ENCODE results near the gene EFNB3. TPM values are rescaled to one million over a fixed set of nuclear protein-coding genes. Genes with fewer than 3 reads are reported as not detected.

Gene EFNB3
- total and polyA plus RNA-seq, 2 of the 4 experiments (the other 2 are of a cell fraction) = 0.54 to 2.0 TPM

- ChIA-PET POLR2A (ENCODE audit: unreplicated experiment) (no interaction called here), CTCF (no interaction called here)
- Histone ChIP-seq H3K27ac (ENCODE audit: insufficient read depth, low read length) (no peak overlapping the region), H2AFZ (replicated peaks; ENCODE audit: low read length, poor library complexity) (no peak overlapping the region), H3K4me3 (ENCODE audit: insufficient read depth, low read depth, low read length) (no peak overlapping the region), H3K4ac (ENCODE audit: low read depth, low read length) (no peak overlapping the region), H4K8ac (ENCODE audit: low read depth in 2 of 2, low read length in 2 of 2) (no peak overlapping the region), H3K36me3 (ENCODE audit: control insufficient read depth, insufficient read depth, low read length) (peaks cover 41% of the 10 kb centered on the region), H2AK5ac (ENCODE audit: low read depth, low read length) (no peak overlapping the region), H2BK5ac (ENCODE audit: low read depth, low read length, poor library complexity, severe bottlenecking) (no peak overlapping the region), H3K56ac (ENCODE audit: extremely low read depth, insufficient read depth, low read length) (no peak overlapping the region), H3K14ac (replicated peaks; ENCODE audit: low read depth, low read length) (no peak overlapping the region), H3K27me3 (ENCODE audit: control insufficient read depth, insufficient read depth, low read length) (no peaks in the 10 kb centered on the region), H3K9me3 (ENCODE audit: control insufficient read depth, insufficient read depth, low read length) (peaks cover 3% of the 10 kb centered on the region), H4K20me1 (ENCODE audit: insufficient read depth, low read length) (no peaks in the 10 kb centered on the region), H3K23ac (ENCODE audit: low read depth, low read length) (no peak overlapping the region), H4K5ac (ENCODE audit: low read depth, low read length) (no peak overlapping the region), H2BK120ac (ENCODE audit: low read depth, low read length) (no peak overlapping the region), H2BK15ac (ENCODE audit: low read depth, low read length) (no peak overlapping the region), H3K79me1 (ENCODE audit: low read depth in 1 of 2, low read length in 2 of 2) (no peaks in the 10 kb centered on the region), H2BK20ac (ENCODE audit: low read depth, low read length) (no peak overlapping the region), H3K4me2 (ENCODE audit: low read depth, low read length) (no peak overlapping the region), H3K9ac (ENCODE audit: low read depth, low read length) (no peak overlapping the region), H4K91ac (ENCODE audit: insufficient read depth, low read depth, low read length) (no peak overlapping the region), H3K18ac (ENCODE audit: low read depth, low read length) (no peak overlapping the region), H3K9me1 (ENCODE audit: insufficient read depth, low read length) (no peaks in the 10 kb centered on the region), H3K4me1 (ENCODE audit: control insufficient read depth, insufficient read depth, low read length) (no peaks in the 10 kb centered on the region), H2AK9ac (replicated peaks; ENCODE audit: low read depth, low read length, poor library complexity) (no peak overlapping the region)
- no peak for TF ChIP-seq USF2 (IDR thresholded peaks at IDR 0.05; ENCODE audit: low read depth, low read length)
- intact Hi-C loops (cut with micrococcal nuclease) = no loop called here
- dilution Hi-C loops (cut with HindIII; ENCODE audit: low sequenced_read_pairs, unreplicated experiment) = no loop called here
- ATAC-seq (ENCODE audit: low read depth) = no peak
- in situ Hi-C loops (cut with MboI; ENCODE audit: low sequenced_read_pairs) = no loop called here
- DNase-seq = no peak
- no CpG with 5 or more reads among the region's 7 CpGs for WGBS, 2 experiments (ENCODE audit: extremely low coverage in 2 of 2, insufficient read length in 1 of 2)
- BruUV-seq (replicated peaks) = no TSS peak
Measured at GRCh38 chr17:7668482-7668881, 36.5 kb upstream of the EFNB3 start.
